HG02642 (cell line): ENCODE data around the gene BBOF1.
"Not testable (repeated sequence)": the region's sequence is repeated elsewhere in the genome, so short reads cannot be mapped to it uniquely, and the experiment has no call there.

ENCODE experiments used
- ATAC-seq: cut with Tn5 transposase; IDR thresholded peaks from one replicate; pipeline ENCODE4 v1.9.1; 2021; ENCODE audit warnings: mild to moderate bottlenecking; ENCODE audit not compliant: unreplicated experiment, poor library complexity

BBOF1 gene

DNA sequence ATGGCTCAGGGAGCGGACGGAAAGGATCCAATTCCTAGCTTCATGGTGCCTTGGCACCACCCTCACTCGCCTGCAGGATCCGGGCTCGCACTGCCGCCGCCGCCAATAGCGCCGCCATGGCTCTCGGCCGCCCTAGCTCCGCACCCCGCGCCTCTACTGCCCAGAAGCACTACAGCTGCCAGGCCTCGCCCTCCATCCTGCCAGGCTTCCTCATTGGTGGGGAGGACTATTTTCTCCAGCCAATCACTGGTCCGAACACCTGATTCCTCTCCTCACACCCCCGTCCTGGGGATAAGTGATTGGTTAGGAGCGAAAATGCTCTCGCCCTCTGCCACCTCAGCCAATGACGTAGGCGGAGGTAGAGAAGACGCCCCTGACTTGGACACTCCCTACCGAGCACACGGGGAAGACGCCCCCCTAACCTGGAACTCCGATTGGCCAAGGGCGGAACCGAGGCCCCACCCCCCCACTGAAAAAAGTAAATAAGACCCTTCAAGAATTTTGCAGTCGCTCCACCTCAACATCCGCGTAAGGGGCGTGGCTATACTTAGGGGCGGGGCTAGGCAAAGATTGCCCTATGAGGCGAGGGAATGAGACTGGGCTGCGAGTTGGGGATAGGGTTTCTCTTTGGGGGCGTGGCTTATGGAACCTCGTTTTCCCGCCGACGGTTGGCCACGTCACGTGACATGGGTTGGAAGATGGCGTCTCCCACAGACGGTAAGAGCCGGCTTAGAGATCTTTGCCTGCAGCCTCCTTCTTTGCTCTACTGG is 65.3 kb downstream of the BBOF1 start, which contains the start of the genes ALDH6A1 and LIN52:
TSS of gene ALDH6A1 (minus strand) at position 177 of the 770 bp plus-strand sequence. CDS start at position 118, 59 bp downstream.
TSS of gene LIN52 (plus strand) at position 680 of the 770 bp plus-strand sequence. CDS start at position 699, 19 bp downstream.
- peak; percentile 94 for ATAC-seq

- peak; percentile 4 for ATAC-seq
Observed at GRCh38 chr14:74085047-74085637, 66.0 kb downstream of the BBOF1 start.

GRCh38 chr14:74085828-74086227 is 66.7 kb downstream of the BBOF1 start:
- no peak for ATAC-seq

DNA sequence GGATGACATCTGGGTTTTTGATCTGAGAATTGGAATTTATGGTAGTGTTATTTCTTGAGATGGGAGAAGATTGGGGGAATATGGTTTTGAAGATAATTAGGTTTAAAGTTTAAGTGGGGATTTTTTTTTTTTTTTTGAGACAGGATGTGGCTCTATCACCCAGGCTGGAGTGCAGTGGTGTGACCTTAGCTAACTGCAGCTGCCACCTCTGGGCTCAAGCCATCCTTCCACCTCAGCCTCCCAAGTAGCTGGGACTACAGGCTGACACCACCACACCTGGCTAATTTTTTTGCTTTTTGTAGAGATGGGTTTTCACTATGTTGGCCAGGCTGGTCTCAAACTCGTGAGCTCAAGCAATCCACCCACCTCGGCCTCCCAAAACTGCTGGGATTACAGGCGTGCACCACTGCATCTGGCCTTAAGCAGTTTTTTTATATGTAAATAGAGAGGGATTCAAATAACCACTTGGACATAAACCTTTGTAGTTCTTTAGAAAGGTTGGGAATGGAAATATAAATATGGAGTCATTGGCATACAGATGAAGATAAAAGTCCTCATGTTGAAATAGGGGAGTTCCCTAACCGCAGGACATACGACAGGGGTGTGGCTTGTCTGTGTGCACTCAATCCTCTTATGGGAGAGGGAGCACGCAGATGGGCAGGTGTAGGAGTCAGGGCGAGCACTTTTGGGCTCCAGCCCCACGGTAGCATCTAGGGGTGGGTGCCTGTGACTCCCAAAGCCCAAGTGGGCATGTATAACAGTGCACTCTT is 70.3 kb downstream of the BBOF1 start:
- ATAC-seq = no peak

GRCh38 chr14:74105381-74105780 is 86.2 kb downstream of the BBOF1 start:
- no peak for ATAC-seq

DNA sequence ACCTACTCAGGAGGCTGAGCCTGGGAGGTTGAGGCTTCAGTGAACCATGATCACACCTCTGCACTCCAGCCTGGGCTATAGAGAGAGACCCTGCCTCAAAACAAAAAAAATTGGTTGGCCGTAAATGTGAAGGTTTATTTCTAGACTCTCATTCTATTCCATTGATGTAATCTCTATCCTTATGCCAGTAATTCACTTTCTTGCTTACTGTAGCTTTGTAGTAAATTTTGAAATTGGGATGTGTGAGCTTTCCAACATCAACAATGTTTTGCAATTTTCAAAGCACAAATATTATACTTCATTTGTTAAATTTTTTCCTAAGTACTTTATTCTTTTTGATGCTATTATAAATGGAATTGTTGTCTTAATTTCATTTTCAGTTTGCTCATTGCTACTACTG is 90.2 kb downstream of the BBOF1 start:
- ATAC-seq = no peak

GRCh38 chr14:74111395-74112216 is 92.5 kb downstream of the BBOF1 start:
- not testable (repeated sequence) for ATAC-seq
